Endothelial cell of umbilical vein (primary cell): ENCODE data around the gene ATXN3L. TPM values are rescaled to one million over a fixed set of nuclear protein-coding genes. Genes with fewer than 3 reads are reported as not detected.

Experiments used
- BruUV-seq: library from RNA; stranded (reverse); fragments of 400-500 nt; replicated peaks from 2 replicates; lab custom pipeline; 2021; lab: Mats Ljungman, UMichigan
- CTCF ChIA-PET: fragments of 300-600, 350-600 bp; sonication (Branson Sonifier 250); formaldehyde crosslinking; loops from one replicate; lab custom pipeline; 2021; ENCODE audit warnings: antibody characterized with exemption, inconsistent platforms; lab: Charles Lee
- POLR2A ChIA-PET: fragments of 300-600, 350-600 bp; sonication (Branson Sonifier 250); formaldehyde crosslinking; loops from one replicate; lab custom pipeline; 2021; ENCODE audit warnings: antibody characterized with exemption, inconsistent platforms; lab: Charles Lee
- DNase-seq: peaks from one replicate; pipeline ENCODE4 v3.0.0-alpha.2; 2011; ENCODE audit warnings: low read depth, low spot score
- FAIRE-seq: peaks from 2 replicates; lab custom pipeline; 2011; peaks lifted over from hg19 to GRCh38; lab: Jason Lieb, UNC
- H2AFZ ChIP-seq: 2 replicates; pipeline ENCODE4 v1.6.0; 2012; ENCODE audit warnings: low read depth, low read length, control low read depth, inconsistent platforms
- H3K27ac ChIP-seq: 2 replicates; pipeline ENCODE4 v1.5.1; 2011; ENCODE audit warnings: low read depth, mild to moderate bottlenecking, control low read depth, low read length, moderate library complexity; ENCODE audit not compliant: insufficient read depth
- H3K27me3 ChIP-seq, 2 experiments: 2 replicates each; pipeline versions ENCODE4 v1.6.0 to v1.6.1; 2011; ENCODE audit warnings: low read length in 2 of 2, mixed read lengths in 1 of 2; ENCODE audit not compliant: control insufficient read depth in 2 of 2, insufficient read depth in 2 of 2
- H3K36me3 ChIP-seq, 2 experiments: 2 replicates in 1 of 2; 3 replicates in 1 of 2; pipeline ENCODE4 v1.5.1; 2011; ENCODE audit warnings: low read length in 2 of 2, mild to moderate bottlenecking in 1 of 2, moderate library complexity in 1 of 2; ENCODE audit not compliant: control insufficient read depth in 2 of 2, insufficient read depth in 2 of 2; ENCODE audit errors: extremely low read depth in 1 of 2
- H3K4me1 ChIP-seq: 3 replicates; pipeline ENCODE4 v1.5.1; 2011; ENCODE audit warnings: mild to moderate bottlenecking, low read length; ENCODE audit not compliant: control insufficient read depth, insufficient read depth; ENCODE audit errors: extremely low read depth
- H3K4me2 ChIP-seq: 2 replicates; pipeline ENCODE4 v1.6.1; 2011; ENCODE audit warnings: low read length, control low read depth, mixed read lengths; ENCODE audit not compliant: insufficient read depth
- H3K4me3 ChIP-seq, 3 experiments: fragments of 200-600 bp in 1 of 3; sonication (generic), shearing (Covaris generic) in 1 of 3; replicated peaks in 1 of 3; 2 replicates each; pipeline ENCODE4 v1.5.1; 2011 to 2016; ENCODE audit warnings: control low read depth in 3 of 3, low read length in 3 of 3, mild to moderate bottlenecking in 2 of 3, inconsistent platforms in 1 of 3, low read depth in 1 of 3, moderate library complexity in 1 of 3; ENCODE audit not compliant: insufficient read depth in 1 of 3
- H3K79me2 ChIP-seq: 2 replicates; pipeline ENCODE4 v1.6.0; 2012; ENCODE audit warnings: low read length, inconsistent platforms; ENCODE audit not compliant: control insufficient read depth, insufficient read depth
- H3K9ac ChIP-seq: replicated peaks from 2 replicates; pipeline ENCODE3; 2011; ENCODE audit warnings: low read length, control low read depth; ENCODE audit not compliant: insufficient read depth; ENCODE audit errors: extremely low read depth
- H3K9me1 ChIP-seq: replicated peaks from 3 replicates; pipeline ENCODE4 v1.6.0; 2011; ENCODE audit warnings: mild to moderate bottlenecking, low read length; ENCODE audit not compliant: control insufficient read depth, insufficient read depth; ENCODE audit errors: extremely low read depth
- H3K9me3 ChIP-seq: replicated peaks from 2 replicates; pipeline ENCODE4 v1.5.1; 2012; ENCODE audit warnings: low read length, inconsistent platforms; ENCODE audit not compliant: control insufficient read depth, insufficient read depth
- H4K20me1 ChIP-seq: replicated peaks from 2 replicates; pipeline ENCODE3; 2011; ENCODE audit warnings: mild to moderate bottlenecking, low read length; ENCODE audit not compliant: control insufficient read depth, insufficient read depth; ENCODE audit errors: extremely low read depth
- CTCF ChIP-seq, 2 donors: IDR thresholded peaks; 1 replicate in 1 of 2; 2 replicates in 1 of 2; pipeline ENCODE4 v1.5.1; 2011; ENCODE audit warnings: low read length in 2 of 2, mild to moderate bottlenecking in 2 of 2, moderate library complexity in 2 of 2, control low read depth in 1 of 2, inconsistent platforms in 1 of 2, low read depth in 1 of 2; ENCODE audit not compliant: insufficient read depth in 1 of 2; ENCODE audit errors: extremely low read depth in 1 of 2
- EZH2 ChIP-seq: IDR thresholded peaks from 2 replicates; pipeline ENCODE4 v1.6.1; 2012; ENCODE audit warnings: borderline replicate concordance, low read depth, mild to moderate bottlenecking, moderate library complexity, low read length, inconsistent platforms; ENCODE audit not compliant: severe bottlenecking
- FOS ChIP-seq: IDR thresholded peaks from 2 replicates; pipeline ENCODE4 v1.6.1; 2011; ENCODE audit warnings: mild to moderate bottlenecking, low read length, moderate library complexity, borderline replicate concordance; ENCODE audit not compliant: insufficient read depth
- GATA2 ChIP-seq: IDR thresholded peaks from 2 replicates; pipeline ENCODE4 v1.7.0; 2011; ENCODE audit warnings: low read depth, mild to moderate bottlenecking, moderate library complexity, mixed read lengths, low read length; ENCODE audit not compliant: insufficient read length, insufficient read depth
- JUN ChIP-seq: IDR thresholded peaks from 2 replicates; pipeline ENCODE4 v1.6.1; 2011; ENCODE audit warnings: borderline replicate concordance, low read depth; ENCODE audit not compliant: insufficient read length, insufficient read depth
- MAX ChIP-seq: IDR thresholded peaks from 2 replicates; pipeline ENCODE4 v1.6.1; 2011; ENCODE audit not compliant: insufficient read depth, insufficient read length
- MYC ChIP-seq: IDR thresholded peaks from one replicate; pipeline ENCODE4 v1.6.1; 2011; ENCODE audit warnings: mild to moderate bottlenecking, low read depth, low read length
- POLR2A ChIP-seq: IDR thresholded peaks from 2 replicates; pipeline ENCODE4 v1.6.1; 2012; ENCODE audit warnings: low read depth, mild to moderate bottlenecking, control low read depth, low read length
- POLR2AphosphoS5 ChIP-seq: IDR thresholded peaks from 2 replicates; pipeline ENCODE4 v1.6.1; 2012; ENCODE audit warnings: low read depth, mild to moderate bottlenecking, control low read depth, low read length, moderate library complexity; ENCODE audit not compliant: insufficient read depth
- dilution Hi-C: fragments of 300-500 bp; cut with MboI; formaldehyde crosslinking; loops from one replicate; pipeline ENCODE4 v1.15.0; 2019; ENCODE audit warnings: low sequenced_read_pairs; ENCODE audit not compliant: extremely low pct_ligation_motif_present
- intact Hi-C: fragments of 100-400 bp; cut with micrococcal nuclease; formaldehyde crosslinking; loops from one replicate; pipeline ENCODE4 v1.10.0; 2022
- polyA plus RNA-seq, 4 experiments: library from polyadenylated mRNA; depleted of rRNA in 3 of 4; stranded (reverse) in 3 of 4; unstranded in 1 of 4; fragments of >200 nt; gene quantifications; 2 replicates each; pipeline versions ENCODE4 v1.2.1 to v1.2.3, GENCODE V29; 2011 to 2012; ENCODE audit warnings: missing spikeins in 1 of 4
- total RNA-seq: library from RNA; stranded (reverse); gene quantifications from 2 replicates; pipeline ENCODE4 v1.2.3, GENCODE V29; 2021

The ATXN3L gene
- total and polyA plus RNA-seq, 2 donors (not counting 3 experiments of a cell fraction or from before 2014, with no cell fraction given): not detected

GRCh38 chrX:13290891-13291614 lies 28.8 kb downstream of the ATXN3L start:
- Histone ChIP-seq H2AFZ (no peak overlapping the region), H3K27ac (no peak overlapping the region), H3K9me3 (no peaks in the 10 kb centered on the region), H4K20me1 (no peaks in the 10 kb centered on the region), H3K4me2 (no peak overlapping the region), H3K4me1 (peaks cover 30% of the 10 kb centered on the region), H3K9me1 (no peaks in the 10 kb centered on the region), H3K4me3 (no peak overlapping the region), H3K27me3 (no peaks in the 10 kb centered on the region), H3K36me3 (no peaks in the 10 kb centered on the region), H3K79me2 (no peaks in the 10 kb centered on the region), H3K9ac (no peak overlapping the region)
- BruUV-seq: no TSS peak
- dilution Hi-C loops: no loop called here
- ChIA-PET CTCF (no interaction called here), POLR2A (no interaction called here)
- no peak for DNase-seq
- no peak for FAIRE-seq
- intact Hi-C loops: no loop called here
- TF ChIP-seq JUN: no peak
- TF ChIP-seq MAX: no peak
- no peak for TF ChIP-seq POLR2AphosphoS5
- no peak for TF ChIP-seq FOS
- TF ChIP-seq CTCF (IDR thresholded peaks at IDR 0.05; ENCODE audit: extremely low read depth in 1 of 2, insufficient read depth in 1 of 2, low read depth in 1 of 2, low read length in 2 of 2): no peak
- no peak for TF ChIP-seq POLR2A
- TF ChIP-seq MYC: no peak
- no peak for TF ChIP-seq EZH2
- no peak for TF ChIP-seq GATA2
